T1000 (cell line): Measurements from ENCODE around the gene COX6A1.
"Not testable (repeated sequence)": the region's sequence is repeated elsewhere in the genome, so short reads cannot be mapped to it uniquely, and the experiment has no call there.

Source experiments
- DNase-seq: peaks from one replicate; lab custom pipeline; 2025; ENCODE audit warnings: mixed read lengths; lab: John Stamatoyannopoulos, UW

The COX6A1 gene

DNA sequence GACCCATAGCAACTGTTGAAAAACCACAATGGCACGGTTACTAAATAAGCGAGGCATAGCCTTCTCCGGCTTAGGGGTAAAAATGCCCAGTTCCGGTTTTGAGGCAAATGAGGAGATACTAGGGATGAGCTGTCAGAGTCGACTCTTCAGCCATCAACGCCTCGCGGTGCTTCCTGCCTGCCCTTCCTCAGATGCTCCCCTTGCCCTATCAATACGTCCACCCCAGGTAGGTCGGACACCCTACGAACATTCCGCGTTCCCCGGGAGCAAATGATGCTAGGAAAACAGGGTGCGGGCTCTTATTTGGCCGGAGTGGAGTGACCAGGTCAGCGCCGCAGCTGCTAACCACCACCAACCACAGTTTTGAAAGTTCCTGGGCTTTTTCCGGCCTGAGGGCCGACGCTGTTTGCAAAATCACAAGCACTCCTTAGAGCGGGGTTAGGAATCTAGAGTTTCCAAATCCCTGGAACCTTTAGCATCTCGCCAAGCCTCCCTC lies 30.5 kb downstream of the COX6A1 start:
- DNase-seq, result no peak

DNA sequence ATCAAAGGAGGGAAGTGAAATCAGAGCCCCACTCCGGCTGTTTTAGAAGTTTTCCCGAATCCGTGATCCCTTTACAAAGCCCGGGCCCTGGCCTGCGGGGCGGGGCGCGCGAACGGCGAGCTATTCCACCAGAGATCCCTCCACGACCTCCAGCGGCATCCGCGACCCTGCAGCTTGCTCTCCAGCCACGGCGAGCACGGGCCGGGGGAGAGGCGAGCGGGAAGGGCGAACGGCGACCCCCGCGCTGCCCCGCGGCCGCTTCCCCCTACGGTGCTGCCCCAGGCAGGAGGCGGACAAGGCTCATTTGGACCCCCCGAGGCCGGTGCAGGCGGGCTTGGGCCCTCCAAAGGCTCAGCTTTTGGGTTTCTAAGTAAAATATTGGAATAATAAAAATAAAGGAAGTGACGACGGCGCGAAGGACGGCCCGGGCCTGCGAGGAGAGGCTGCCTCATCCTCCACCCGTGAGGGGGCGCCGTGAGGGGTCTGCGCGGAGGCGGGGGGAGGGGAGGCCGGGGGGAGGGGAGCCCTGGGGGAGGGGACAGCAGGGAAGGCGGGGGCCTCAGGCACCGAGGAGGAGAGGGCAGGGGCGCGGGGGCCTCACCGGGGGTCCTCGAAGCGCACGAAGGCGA lies 31.0 kb downstream of the COX6A1 start:
- DNase-seq, result peak; percentile 31

DNA sequence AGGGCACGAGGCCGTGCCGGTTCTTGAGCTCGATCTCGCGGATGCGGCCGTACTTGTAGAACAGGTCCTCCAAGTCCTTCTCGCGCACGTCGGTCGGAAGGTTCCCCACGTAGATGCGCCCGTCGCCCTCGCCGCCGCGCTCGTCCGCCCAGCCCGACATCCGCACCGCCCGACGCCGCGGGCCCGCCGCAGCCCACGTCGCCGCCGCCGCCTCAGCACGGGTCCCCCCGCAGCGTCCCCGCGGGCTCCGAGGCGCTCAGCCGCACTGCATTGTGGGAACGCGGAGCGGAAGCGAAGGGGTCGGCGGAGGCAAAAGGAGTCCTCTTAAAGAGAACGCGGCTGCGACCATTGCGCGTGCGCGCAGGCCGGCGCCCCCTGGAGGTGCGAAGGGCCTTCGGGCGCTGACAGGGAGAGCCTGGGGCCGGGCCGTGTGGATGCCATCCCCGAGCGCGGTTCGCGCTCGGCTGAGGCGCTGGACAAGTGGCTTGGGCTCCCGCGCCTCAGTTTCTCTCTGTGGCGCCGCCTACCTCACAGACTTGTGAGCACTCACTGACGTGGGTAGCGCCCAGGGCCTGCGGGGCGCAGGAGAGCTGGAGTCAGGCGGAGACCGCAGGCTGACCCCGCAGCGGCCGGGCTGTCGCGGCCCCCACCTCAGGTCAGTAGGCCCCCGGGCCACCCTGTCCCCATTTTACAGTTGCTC lies 31.7 kb downstream of the COX6A1 start, which contains the start of gene SRSF9:
TSS of gene SRSF9 (minus strand) at position 299 of the 700 bp plus-strand sequence. CDS start at position 160, 139 bp downstream.
- peak; percentile 94 for DNase-seq

DNA sequence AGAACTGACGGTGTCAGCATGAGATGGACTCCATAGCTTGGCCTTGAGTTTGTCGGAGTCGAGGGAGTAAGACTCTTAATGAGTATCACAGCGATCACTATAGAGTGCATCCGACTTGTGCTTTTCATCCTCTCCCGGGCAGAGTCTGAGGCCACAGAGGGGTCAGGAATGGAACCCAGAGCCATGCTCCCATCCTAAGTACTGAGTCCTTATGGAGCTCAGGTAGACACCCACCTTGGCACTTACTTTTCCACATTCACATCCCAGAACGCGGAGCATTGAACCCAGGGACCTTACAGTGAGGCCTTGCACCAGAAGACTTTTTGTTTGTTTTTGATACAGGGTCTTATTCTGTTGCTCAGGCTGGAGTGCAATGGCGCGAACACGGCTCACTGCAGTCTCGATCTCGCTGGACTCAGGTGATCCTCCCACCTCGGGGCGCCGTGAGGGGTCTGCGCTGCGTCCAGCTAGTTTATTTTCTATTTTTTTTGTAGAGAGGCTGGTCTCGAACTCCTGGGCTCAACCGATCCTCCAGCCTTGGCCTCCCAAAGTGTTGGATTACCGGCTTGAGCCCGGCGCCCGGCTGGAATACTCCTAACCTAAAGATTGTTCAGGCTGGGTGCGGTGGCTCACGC lies 32.4 kb downstream of the COX6A1 start:
- DNase-seq, result no peak

DNA sequence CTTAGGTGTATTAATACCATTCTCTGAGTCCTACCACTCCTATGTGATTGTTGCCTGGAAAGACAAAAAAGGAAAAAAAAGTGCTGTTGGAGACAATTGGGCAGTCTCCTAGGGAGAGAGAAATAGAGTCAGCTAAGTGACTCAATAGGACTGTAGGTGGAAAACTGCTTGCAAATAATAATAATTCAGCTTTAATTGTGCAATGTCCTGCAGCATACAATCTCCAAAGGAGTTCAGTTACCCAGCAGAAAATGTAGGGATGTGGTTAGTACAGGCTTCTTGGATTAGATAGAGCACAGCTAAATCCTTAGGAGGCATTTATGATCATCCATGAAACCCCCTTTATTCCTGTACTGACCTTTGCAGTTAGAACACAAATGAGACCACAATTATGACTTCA lies 34.6 kb downstream of the COX6A1 start:
- DNase-seq, result no peak

DNA sequence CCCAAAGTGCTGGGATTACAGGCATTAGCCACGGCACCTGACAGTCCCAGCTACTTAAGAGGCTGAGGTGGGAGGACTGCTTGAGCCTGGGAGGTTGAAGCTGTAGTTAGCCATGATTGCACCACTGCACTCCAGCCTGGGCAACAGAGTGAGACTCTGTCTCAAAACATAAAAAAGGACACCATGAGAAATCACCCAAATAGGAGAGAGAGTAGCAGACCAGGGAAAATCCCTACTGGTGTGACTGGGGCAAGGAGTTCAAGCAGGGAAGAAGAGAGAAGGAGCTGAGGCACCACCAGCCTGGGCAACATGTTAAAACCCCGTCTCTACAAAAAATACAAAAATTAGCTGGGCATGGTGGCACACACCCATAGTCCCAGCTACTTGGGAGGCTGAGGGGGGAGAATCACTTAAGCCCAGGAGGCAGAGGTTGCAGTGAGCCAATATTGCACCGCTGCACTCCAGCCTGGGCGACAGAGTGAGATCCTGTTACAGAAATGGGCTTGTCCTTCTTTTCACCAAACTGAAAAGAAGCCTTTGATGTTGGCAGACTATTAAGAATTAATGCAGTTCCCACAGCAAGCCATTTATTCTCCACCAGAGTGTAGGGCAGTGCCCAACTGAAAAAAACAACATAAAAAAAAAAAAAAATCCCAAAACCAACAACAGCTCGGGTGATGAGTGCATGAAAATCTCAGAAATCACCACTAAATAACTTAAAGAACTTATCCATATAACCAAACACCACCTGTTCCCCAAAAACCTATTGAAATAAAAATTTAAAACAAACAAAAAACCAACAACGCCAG lies 36.1 kb downstream of the COX6A1 start:
- no peak for DNase-seq

DNA sequence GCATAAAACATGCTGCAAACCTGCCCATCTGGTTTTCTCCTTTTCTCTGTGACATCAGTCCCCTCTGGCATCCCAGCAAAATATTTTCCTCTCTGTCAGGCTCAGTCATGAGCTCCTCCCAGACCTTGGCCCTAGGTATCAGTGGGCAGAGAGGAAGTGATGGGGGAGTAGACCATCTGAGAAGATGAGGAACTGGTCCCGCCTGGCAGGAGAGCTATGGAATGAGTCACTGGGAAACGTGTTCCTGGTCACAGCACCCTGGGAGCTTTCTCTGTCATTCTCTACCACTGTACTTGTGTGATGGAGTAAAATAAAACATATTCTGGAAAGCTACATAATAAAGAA lies 36.7 kb downstream of the COX6A1 start:
- peak; percentile 22 for DNase-seq

DNA sequence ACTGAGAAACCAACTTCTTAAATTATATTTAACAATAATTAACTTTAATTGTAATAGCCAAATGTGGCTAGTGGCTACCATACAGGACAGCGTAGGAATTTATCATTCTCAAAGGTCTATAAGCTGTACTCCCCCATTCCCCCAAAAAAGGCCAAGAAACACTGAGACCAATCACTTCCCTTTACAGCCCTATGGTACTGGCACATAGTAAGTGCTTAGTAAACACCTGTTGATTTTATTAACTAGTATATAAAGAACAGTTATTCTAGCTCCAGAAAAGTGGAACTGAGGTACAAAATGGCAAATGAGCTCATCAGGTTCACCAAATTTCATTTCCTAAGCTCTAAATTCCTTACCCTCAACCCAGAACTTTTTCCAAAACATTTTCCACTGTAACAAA lies 37.7 kb downstream of the COX6A1 start:
- DNase-seq, result no peak

DNA sequence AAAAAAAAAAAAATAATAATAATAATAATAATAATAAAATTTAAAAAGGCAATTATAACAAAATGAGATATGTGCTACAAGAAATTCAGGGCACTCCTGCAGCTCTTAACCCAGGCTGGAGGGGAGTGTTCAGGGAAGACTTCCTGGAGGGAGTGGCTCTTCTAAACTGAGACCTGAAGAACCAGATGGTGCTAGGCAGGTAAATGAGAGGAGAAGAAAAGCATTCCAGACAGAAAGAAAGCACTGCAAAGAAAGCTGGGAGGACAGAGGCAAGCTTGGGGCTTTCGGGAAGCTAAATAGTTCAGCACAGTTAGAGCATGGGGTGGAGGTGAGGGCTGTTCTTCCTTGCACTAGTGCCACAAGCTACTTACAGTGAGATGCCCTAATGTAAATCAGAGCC lies 41.5 kb downstream of the COX6A1 start:
- no peak for DNase-seq

DNA sequence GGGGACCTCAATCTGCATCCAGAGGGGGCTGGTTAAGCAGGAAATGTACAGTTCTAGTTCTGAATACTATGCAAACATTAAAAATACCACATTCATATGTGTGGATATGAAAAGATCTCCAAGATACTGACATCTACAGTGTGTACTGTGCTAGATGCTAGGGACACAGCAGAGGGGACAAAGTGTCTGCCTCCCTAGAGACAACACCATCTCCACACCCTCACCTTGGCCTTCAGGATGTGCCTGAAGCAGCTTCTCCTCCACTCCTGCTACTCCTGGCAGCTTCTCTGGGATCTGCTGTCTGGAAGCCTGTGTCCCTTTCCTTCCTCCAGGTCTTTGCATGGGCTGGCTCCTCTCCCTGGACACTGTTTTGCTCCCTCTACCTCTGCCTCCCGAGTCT lies 42.3 kb downstream of the COX6A1 start:
- no peak for DNase-seq

DNA sequence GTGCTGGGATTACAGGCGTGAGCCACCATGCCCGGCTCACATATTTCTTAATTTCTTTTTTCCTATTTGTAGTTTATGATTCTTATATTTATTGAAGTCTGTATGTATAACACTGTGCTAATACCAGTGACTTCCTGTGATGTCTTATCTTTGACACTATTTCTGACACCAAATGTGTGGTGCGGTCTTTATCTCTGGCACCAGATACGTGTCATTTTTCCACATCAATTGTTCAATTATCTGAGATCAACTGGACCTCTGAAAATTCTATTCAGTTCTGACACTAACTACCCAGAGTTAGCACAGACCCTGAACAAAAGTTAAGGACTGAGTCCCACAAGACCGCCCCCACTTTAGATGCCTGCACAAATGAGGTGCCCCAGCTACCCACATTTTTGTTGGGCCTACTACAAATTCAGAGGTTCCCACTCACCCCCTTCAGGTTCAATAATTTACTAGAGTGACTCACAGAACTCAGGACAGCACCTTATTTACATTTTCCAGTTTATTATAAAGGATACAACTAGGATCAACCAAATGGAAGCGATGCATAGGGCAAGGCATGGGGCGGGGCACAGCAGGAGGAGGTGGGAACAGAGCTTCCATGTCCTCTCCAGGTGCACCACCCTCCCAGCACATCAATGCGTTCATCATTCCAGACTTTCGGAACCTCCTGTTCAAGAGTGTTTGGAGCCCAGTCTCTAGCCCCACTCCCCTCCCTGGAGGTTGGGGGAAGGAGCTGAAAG lies 43.3 kb downstream of the COX6A1 start:
- DNase-seq, result no peak

DNA sequence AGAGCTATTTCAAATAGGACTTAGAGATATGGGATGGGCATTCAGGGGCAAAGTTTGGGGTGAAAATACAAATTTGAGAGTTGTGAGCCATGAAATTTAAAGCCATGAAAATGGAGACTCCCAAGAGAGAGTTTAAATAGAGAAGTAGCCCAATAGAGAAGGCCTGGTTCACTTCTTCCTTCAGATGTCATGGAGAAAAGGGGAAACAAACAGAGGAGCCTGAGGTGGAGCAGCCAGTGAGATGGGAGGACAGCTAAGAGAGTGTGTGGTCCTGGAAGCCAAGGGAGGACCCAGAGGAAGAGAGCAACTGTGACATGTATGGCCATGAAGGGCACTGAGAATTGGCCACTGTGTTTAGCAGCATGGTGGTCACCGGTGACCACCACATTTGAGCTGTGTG lies 45.7 kb downstream of the COX6A1 start:
- no peak for DNase-seq

DNA sequence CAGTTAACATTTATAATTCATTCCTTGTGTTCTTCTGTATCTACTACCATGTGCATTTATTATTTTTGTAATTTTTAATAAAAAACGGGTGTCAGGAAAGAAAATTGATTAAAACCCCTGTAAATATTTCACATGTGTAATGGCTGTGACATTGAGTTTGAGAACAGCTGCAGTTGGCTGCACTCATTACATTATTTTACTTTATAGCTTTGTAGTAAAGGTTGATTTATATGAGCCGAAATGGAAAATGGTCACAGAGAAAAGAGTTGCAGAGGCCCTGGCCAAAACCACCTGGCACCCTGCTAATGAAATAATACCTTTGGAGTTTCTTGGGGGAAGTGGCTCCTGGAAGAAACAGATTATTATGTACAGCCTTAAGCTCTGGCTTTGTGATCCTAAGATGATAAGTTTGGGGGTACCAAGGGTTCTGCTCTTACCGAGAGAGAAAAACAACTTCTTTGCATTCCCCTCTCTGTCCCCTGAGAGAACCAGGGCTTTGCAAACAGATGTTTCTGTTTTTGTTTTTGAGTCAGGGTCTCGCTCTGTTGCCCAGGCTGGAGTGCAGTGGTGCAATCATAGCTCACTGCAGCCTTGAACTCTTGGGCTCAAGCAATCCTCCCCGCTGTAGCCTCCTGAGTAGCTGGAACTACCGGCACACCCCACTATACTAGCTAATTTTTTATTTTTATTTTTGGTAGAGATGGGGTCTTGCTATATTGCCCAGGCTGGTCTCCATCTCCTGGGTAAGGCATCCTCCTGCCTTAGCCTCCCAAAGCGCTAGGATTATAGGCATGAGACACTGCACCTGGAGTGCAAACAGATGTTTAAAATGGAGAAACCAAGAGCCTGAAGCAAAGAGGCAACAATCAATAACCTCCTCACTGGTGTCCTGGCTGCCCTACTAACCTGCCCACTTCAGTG lies 48.3 kb downstream of the COX6A1 start:
- DNase-seq, result no peak

DNA sequence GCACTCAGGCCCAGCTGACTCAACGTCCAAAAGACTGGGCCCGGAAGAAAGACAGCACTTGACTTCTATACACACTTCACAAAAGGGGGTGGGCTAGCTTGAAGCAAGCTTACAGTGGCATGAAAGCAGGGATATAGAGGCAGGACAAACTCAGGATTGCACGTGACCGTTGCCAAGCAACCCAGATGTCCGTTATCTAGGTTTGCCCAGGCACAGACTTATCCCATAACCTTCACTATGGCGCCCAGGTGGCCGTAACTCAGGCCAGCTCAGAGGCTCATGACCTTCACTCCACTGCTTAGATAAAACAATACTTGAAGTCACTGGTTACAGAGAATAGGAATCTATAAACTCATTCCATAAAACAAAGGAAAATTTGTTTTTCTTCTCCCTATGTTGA lies 49.6 kb downstream of the COX6A1 start:
- not testable (repeated sequence) for DNase-seq

DNA sequence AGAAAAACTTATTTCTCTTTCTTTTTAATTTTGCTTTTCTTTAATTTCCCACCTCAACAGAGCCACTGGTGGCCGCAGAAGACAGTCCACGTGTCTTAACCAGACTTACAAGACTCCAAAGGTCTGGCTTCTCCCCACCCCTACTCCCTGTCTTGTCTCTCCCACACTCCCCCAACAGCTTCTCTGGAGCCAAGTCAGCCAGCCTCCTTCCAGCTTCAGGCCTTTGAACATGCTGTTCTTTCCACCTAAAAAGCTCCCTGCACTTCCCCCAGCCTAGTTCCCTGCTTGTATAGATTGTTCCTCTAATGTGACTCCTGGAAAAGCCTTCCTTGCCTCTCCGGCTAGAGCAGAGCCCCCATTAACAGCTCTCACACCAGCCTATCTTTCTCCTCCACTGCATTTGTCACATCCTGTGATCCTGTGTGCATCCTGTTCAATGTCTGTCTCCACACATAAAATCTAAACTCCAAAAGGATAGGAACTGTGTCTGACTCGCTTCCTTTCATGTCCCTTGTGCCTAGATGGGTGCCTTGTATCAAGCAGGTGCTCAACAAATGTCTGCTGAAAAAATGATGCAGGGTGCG lies 50.2 kb downstream of the COX6A1 start:
- no peak for DNase-seq

DNA sequence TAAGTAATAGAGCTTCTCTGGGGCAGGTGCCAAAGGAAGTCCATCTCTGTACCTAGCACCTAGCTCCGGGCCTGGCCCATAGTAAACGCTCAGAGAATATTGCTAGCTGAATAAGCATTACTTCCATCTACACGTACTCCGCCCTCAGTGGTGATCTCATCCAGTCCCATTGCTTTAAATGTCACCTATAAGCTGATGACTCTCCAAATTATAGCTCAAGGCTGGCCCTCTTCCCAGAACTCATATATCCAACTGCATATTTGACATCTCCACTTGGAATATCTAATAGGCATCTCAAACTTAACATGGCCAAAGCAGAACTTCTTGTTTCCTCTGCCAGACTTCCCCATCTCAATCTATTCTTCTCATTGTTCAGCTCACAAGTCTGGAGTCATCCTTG lies 51.1 kb downstream of the COX6A1 start:
- DNase-seq, result no peak

DNA sequence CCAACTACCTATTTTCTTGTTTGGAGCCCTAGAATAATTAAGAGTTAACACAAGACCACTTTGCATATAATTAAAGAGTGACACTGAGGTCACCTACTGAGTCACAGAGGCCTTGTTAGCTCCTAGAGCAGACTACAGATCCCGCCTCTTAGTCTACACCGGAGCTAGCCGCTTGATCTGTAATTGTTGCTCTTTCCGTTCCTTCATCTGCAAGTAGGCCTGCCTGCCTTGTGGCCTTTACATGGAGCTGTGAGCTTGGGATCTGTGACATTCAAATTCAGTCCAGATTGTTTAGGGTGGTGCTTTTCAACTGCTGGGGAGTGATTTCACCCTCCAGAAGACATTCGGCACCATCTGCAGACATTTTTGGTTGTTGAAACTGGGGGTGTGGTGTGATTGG lies 52.4 kb downstream of the COX6A1 start:
- DNase-seq, result no peak
